HG02938 (cell line): ENCODE data around the gene ADRA2B.
"Not testable (repeated sequence)": the region's sequence is repeated elsewhere in the genome, so short reads cannot be mapped to it uniquely, and the experiment has no call there.

ENCODE experiments used
- ATAC-seq: cut with Tn5 transposase; IDR thresholded peaks from one replicate; pipeline ENCODE4 v1.9.1; 2021; ENCODE audit warnings: mild to moderate bottlenecking, moderate library complexity; ENCODE audit not compliant: unreplicated experiment

The ADRA2B gene

GRCh38 chr2:96116424-96116878 lies at the start of gene ADRA2B:
Gene ADRA2B, minus strand, starts transcription at chr2:96116571. Its CDS starts 422 bp downstream, at chr2:96116149.
- peak; percentile 37 for ATAC-seq

DNA sequence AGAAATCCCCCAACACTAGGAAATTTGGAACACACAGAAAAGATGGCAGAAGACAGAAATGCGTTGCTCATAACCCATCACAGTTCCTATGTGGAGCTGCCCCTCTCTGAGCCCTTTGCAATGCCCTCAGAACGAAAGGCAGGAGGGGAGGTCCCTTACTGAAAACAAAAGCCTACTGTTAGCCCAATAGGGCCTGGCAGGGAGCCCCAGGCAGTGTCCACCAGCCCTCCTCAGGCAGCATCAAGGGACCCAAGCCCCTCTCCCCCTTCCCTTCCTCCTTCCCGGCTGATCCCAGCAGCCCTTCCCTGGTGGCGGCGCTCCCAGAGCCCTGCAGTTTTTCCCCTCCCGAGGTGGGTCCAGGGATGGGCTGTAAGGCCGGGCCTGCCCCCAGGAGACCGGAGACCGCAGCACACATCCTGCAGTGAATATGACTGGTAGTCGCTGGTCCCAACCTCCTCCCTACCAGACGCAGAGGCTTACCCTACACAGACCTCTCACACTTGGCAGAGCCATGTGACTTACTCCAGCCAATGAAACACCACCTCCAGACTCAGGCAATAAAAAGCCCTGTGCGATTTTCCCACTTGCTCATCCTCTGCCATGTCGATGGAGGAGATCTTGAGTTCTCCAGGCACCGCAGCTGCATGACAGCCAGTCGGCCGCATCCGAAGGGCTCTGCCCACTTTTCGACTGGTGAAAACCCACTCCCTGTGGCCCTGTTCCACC lies 48.3 kb upstream of the ADRA2B start:
- ATAC-seq = peak; percentile 68

GRCh38 chr2:96163768-96164429 lies 47.5 kb upstream of the ADRA2B start:
- peak; percentile 63 for ATAC-seq

GRCh38 chr2:96163415-96163767 lies 47.0 kb upstream of the ADRA2B start:
- ATAC-seq = no peak

DNA sequence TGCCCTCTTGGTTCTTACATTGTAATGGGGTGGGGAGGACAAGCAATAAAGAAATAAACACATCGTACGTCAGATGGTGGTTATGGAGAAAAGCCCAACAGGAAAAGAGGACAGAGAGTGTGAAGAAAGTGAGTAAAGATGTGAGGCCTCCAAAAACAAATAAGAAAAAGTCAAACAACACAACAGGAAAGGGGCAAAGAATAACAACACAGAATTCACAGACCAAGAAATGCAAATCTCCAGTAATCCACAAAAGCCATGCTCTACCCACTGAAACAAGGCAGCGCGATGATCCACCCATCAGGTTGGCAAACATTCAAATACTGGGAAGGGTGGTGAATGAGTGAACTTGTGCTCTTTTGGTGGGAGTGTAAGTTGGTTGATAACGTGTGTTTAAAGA lies 45.5 kb upstream of the ADRA2B start:
- ATAC-seq = no peak

GRCh38 chr2:96160366-96160765 lies 44.0 kb upstream of the ADRA2B start:
- not testable (repeated sequence) for ATAC-seq

DNA sequence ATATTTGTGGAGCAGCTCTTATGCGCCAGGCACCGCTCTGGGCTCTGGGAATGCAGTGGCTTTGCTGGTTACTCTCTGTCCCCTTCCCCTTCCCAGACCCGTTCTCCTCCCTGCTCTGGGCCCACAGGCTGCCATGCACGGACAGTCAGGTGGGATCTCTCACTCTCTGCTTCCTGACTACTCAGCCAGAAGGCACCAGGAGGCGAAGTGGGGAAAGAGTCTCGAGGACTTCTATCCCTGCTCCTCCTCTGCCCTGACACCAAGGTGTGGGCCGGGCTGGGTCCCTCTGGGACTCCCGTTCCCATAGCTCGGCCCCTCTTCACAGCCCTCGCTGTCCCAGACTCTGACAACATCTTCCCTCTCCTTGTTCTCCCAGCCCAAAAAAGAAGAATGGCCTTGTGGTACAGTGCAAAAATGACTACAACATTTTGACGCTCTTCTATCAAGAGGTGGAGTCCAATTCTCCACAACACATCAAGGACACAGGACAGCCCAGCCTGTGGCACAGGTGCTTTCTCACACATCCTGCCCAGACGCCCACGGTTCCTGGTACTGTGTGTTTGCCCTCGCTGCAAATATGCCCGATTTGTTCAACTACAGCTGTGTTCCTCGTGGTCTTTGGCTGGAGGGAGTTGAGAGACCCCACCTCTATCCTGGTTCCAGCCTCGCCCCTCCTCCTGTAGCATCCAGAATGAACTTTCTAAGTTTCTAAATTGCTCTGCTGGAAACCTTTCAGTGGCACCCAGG lies 42.9 kb upstream of the ADRA2B start:
- ATAC-seq = no peak

GRCh38 chr2:96158554-96158940 lies 42.2 kb upstream of the ADRA2B start:
- no peak for ATAC-seq

DNA sequence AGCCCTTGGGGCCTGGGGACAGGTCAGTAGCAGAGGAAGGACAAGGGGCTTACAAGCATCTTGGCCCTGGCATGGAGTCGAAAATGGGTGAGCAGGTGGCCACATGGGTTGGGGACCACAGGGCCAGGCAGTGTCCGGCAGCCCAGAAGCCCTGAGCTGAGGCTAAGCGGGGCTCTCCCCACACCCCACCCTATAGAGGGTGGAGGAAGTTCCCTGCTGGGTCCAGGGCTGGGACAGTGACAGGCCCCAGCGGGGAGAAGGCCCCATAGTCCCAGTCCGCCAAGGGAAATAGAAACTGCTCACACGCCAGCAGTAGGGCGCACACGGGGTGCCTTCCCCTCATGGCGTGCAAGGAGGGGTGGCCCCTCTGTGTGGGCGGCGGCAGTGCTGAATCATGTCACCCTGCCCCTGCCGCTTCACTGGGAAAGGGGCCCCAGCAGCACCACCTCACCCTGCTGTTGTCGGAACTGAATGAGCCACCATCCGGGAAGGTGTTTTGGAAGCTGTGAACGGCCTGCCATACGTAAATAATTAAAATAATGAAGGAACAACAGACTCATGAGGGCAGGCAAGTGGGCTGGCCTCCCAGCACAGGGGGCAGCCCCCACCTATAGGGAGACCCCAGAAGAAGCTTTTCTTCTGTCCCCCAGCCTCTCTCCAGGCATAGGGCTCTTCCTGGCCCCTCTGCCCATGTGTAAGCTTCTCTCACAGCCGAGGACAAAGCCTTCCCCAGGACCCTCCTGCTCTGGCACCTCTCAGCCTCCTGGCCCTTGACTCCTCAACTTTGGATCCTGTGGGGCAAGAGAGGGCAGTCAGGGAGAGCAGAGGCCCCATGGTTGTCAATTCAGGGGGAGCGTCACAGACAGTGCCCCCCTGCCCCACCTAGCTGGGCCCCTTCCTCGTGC lies 41.5 kb upstream of the ADRA2B start:
- ATAC-seq = peak; percentile 55

DNA sequence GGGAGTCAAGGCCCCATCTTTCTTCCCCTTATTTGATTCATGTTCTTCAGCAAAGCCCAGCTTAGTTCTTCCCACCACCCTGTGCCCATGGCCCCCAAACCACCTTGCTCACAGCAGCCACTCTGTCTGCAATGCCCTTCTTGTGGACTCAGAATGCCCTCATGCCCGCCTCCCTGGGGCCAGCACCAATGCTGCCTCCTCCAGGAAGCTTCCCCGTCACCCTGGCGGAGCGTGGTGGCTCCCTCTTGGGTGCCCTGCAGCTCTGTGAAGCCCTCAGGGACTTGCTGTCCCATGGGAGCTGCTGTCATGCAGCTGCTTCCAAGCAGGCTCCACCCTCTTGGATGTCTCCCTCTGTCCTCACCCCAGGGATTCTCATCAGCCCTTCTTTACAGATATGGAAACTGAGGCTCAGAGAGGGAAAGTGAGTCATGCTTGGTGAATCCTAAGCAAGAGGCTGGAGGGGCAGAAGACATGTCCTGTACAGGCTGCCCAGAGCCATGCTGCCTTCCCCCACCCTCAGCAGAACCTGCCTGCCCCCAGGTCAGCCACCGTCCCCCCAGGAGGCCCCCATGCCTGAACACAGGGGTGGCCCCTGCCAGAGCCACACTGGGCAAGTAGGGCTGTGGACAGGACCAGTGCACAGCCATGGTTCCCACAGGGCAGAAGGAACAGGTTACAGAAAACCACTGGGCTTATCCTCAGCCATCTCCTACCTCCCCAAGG lies 40.7 kb upstream of the ADRA2B start:
- peak; percentile 32 for ATAC-seq

DNA sequence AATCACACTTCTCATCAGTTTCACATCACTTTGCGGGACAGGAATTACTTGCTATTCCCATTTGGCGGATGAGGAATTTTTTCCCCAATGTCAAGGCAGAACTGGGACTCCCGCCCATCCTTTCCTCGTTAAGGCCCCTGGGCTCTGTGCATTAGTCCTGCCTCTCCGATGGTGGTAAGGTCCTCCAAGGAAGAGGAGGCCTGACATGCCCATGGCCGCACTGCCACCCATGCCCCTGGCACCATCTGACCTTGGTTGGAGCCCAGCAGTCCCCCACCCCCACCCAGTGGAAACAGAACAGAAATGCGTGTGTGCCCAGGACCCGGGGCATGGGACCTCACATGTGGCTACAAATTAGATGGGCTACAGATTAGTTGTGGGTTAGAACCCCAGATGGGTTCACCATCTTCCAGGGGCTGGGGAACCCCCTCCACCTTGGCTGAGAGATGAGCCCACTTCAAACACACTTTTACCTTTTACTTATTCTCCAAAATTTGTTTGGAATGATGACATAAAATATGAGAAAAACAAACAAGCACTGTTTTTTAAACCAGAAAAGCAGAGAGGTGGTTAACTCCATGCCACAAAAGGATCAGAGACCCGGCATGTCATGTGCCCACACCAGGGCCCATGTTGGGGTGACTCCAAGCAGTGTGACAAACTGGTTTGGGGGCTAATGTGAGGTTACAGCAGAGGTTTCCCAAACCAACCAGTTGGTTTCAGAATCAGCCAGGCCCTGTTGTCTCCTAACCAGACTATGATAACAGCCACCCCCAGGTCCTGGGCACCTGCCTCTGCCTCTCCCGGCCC lies 39.8 kb upstream of the ADRA2B start:
- no peak for ATAC-seq

GRCh38 chr2:96154506-96155380 lies 38.4 kb upstream of the ADRA2B start:
- no peak for ATAC-seq

GRCh38 chr2:96153991-96154431 lies 37.6 kb upstream of the ADRA2B start:
- no peak for ATAC-seq

DNA sequence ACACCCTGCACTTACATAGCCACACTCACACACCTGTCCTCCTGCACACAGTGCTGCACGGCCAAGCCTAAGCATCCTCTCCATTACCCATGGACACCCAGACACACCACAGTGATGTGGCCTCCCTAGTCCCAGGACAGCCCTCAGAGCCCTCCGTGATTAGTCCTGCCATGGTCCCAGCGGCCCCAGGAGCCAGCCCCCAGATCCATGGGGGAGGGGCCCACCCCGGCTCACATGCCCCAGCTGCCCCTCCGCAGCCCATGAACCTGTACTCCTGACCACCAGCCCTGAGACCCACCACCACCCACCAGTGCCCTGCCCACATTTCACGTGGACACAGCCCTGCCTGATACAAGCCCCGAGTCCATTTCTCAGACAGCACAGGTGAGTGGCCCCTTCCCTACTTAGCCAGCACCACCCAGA lies 36.9 kb upstream of the ADRA2B start:
- ATAC-seq = no peak

- ATAC-seq = no peak
Observed at GRCh38 chr2:96152304-96153161, 36.2 kb upstream of the ADRA2B start.

DNA sequence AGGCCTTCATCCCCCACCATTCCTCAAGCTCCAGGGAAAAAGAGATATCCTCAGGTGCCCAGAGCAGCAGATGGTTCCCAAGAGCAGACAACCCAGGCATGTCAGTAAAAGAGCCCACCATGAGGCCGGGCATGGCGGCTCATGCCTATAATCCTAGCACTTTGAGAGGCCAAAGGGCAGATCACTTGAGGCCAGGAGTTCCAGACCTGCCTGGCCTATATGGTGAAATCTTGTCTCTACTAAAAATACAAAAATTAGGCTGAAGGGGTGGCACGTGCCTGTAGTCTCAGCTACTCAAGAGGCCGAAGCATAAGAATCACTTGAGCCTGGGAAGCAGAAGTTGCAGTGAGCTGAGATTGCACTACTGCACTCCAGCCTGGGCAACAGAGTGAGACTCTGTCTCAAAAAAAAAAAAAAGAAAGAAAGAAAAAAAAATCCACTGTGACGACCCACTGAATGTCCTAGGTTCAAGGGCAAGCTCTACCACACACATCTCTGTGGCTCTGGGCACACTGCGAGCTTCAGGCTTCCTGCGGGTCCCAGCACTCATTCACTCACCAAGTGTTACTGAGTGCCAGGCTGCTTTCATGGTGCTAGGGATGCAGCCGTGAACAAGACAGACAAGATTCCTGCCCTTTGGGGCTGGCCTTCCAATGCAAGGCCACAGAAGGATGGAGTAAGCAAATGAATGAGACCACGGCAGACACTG lies 35.4 kb upstream of the ADRA2B start:
- no peak for ATAC-seq
